Urinary bladder (tissue), 4 donors: Measurements from ENCODE around the gene C6orf15. TPM values are rescaled to one million over a fixed set of nuclear protein-coding genes. Genes with fewer than 3 reads are reported as not detected.

Experiments used
- DNase-seq: peaks from one replicate; pipeline ENCODE4 v3.0.0-alpha.2; 2015; ENCODE audit errors: extremely low spot score
- H3K27ac ChIP-seq: one replicate; pipeline ENCODE4 v1.5.1; 2013; ENCODE audit warnings: low read depth, mild to moderate bottlenecking, moderate library complexity
- H3K36me3 ChIP-seq: one replicate; pipeline ENCODE4 v1.6.1; 2013; ENCODE audit warnings: mild to moderate bottlenecking, moderate library complexity; ENCODE audit not compliant: insufficient read depth
- H3K4me1 ChIP-seq: one replicate; pipeline ENCODE4 v1.6.1; 2013; ENCODE audit warnings: mild to moderate bottlenecking, moderate library complexity; ENCODE audit not compliant: insufficient read depth
- H3K4me3 ChIP-seq: one replicate; pipeline ENCODE4 v1.5.1; 2013; ENCODE audit warnings: low read depth, low read length
- WGBS: extraction: QIAGEN DNeasy Blood & Tissue Kit; methylation state at CpG from one replicate; pipeline ENCODE4 v1.1.7; 2013; 5-methylcytosine and 5-hydroxymethylcytosine counted together
- polyA plus RNA-seq: library from polyadenylated mRNA; stranded (reverse); fragments of 200-250 nt; gene quantifications from one replicate; pipeline ENCODE4 v1.2.3, GENCODE V29; 2013
- total RNA-seq: library from RNA; depleted of rRNA; stranded (reverse); fragments of >200 nt; gene quantifications from one replicate; pipeline ENCODE4 v1.2.3, GENCODE V29; 2014
- donor health status: healthy with polysubstance abuse.
- donor health status: healthy.

Gene C6orf15
- total and polyA plus RNA-seq, 2 donors: not detected

- Histone ChIP-seq H3K4me3 (no peak overlapping the region), H3K36me3 (no peaks in the 10 kb centered on the region), H3K27ac (peak overlapping the region; percentile 55), H3K4me1 (no peaks in the 10 kb centered on the region)
- DNase-seq: peak; percentile 73
- 43% methylated on average over 16 of the region's 16 CpGs for WGBS
Observed at GRCh38 chr6:31122791-31123706, 10.7 kb upstream of the C6orf15 start.

GRCh38 chr6:31121131-31121790, 8.9 kb upstream of the C6orf15 start:
- WGBS: 88% methylated on average over 12 of the region's 12 CpGs
- no peak overlapping the region for H3K27ac ChIP-seq
- H3K36me3 ChIP-seq: no peaks in the 10 kb centered on the region
- no peak overlapping the region for H3K4me3 ChIP-seq
- no peaks in the 10 kb centered on the region for H3K4me1 ChIP-seq
- DNase-seq: no peak

- Histone ChIP-seq H3K36me3 (no peaks in the 10 kb centered on the region), H3K4me1 (no peaks in the 10 kb centered on the region), H3K27ac (no peak within 1 kb of the TSS), H3K4me3 (no peak within 1 kb of the TSS)
- 85% methylated on average over 26 of the region's 26 CpGs for WGBS
- no peak for DNase-seq
Observed at GRCh38 chr6:31120151-31120915, 8.0 kb upstream of the C6orf15 start, which contains the start of gene CDSN. TSS of gene CDSN (minus strand) at chr6:31120446. CDS start at chr6:31120419, 27 bp downstream.

- H3K27ac ChIP-seq: no peak overlapping the region
- WGBS: 83% methylated on average over 7 of the region's 7 CpGs
- DNase-seq: no peak
- H3K4me1 ChIP-seq: no peaks in the 10 kb centered on the region
- no peak overlapping the region for H3K4me3 ChIP-seq
- H3K36me3 ChIP-seq: no peaks in the 10 kb centered on the region
Observed at GRCh38 chr6:31118178-31118577, 5.8 kb upstream of the C6orf15 start.

GRCh38 chr6:31116661-31117385, 4.4 kb upstream of the C6orf15 start:
- no peak overlapping the region for H3K27ac ChIP-seq
- no peak for DNase-seq
- WGBS: 74% methylated on average over 19 of the region's 19 CpGs
- no peaks in the 10 kb centered on the region for H3K36me3 ChIP-seq
- H3K4me3 ChIP-seq: no peak overlapping the region
- no peaks in the 10 kb centered on the region for H3K4me1 ChIP-seq

- no peaks in the 10 kb centered on the region for H3K4me1 ChIP-seq
- 94% methylated on average over 12 of the region's 12 CpGs for WGBS
- H3K4me3 ChIP-seq: no peak overlapping the region
- no peak overlapping the region for H3K27ac ChIP-seq
- H3K36me3 ChIP-seq: no peaks in the 10 kb centered on the region
- no peak for DNase-seq
Observed at GRCh38 chr6:31115941-31116560, 3.7 kb upstream of the C6orf15 start.

- H3K27ac ChIP-seq: peak overlapping the region; percentile 74
- no peak for DNase-seq
Observed at GRCh38 chr6:31114970-31115849, 2.8 kb upstream of the C6orf15 start.

GRCh38 chr6:31114541-31114878, 2.1 kb upstream of the C6orf15 start, which contains the start of gene PSORS1C1:
TSS of gene PSORS1C1 (plus strand) at chr6:31114800. CDS start at chr6:31129633, 14,833 bp downstream.
- Histone ChIP-seq H3K4me1 (no peaks in the 10 kb centered on the region), H3K27ac (peak within 1 kb of the TSS; percentile 74), H3K36me3 (no peaks in the 10 kb centered on the region), H3K4me3 (no peak within 1 kb of the TSS)
- no peak for DNase-seq
- WGBS: 11% methylated on average over 3 of the region's 3 CpGs

More at GRCh38 chr6:31114970-31115849, 2.8 kb upstream of the C6orf15 start:
- Histone ChIP-seq H3K36me3 (no peaks in the 10 kb centered on the region), H3K4me3 (no peak overlapping the region), H3K4me1 (no peaks in the 10 kb centered on the region)
- WGBS: 67% methylated on average over 9 of the region's 9 CpGs

- 57% methylated on average over 7 of the region's 7 CpGs for WGBS
- peak overlapping the region; percentile 74 for H3K27ac ChIP-seq
- no peak overlapping the region for H3K4me3 ChIP-seq
- no peaks in the 10 kb centered on the region for H3K36me3 ChIP-seq
- H3K4me1 ChIP-seq: no peaks in the 10 kb centered on the region
- no peak for DNase-seq
Observed at GRCh38 chr6:31113861-31114540, 1.6 kb upstream of the C6orf15 start.

- no peak for DNase-seq
- 90% methylated on average over 13 of the region's 13 CpGs for WGBS
- H3K4me1 ChIP-seq: no peaks in the 10 kb centered on the region
- no peak overlapping the region for H3K4me3 ChIP-seq
- H3K27ac ChIP-seq: no peak overlapping the region
- no peaks in the 10 kb centered on the region for H3K36me3 ChIP-seq
Observed at GRCh38 chr6:31111712-31112111, 663 bp downstream of the C6orf15 start.

- WGBS: 76% methylated on average over 11 of the region's 11 CpGs
- H3K27ac ChIP-seq: no peak overlapping the region
- H3K36me3 ChIP-seq: no peaks in the 10 kb centered on the region
- H3K4me1 ChIP-seq: no peaks in the 10 kb centered on the region
- H3K4me3 ChIP-seq: no peak overlapping the region
- no peak for DNase-seq
Observed at GRCh38 chr6:31110825-31111582, 1.4 kb downstream of the C6orf15 start.
